Stimulated activated CD4-positive, alpha-beta T cell treated with anti-CD3 and anti-CD28 coated beads, Interleukin-15, amount 100 ng/mL, for 48 hours (primary cell): ENCODE results near the gene SERPINA6.
"Not testable (repeated sequence)": the region's sequence is repeated elsewhere in the genome, so short reads cannot be mapped to it uniquely, and the experiment has no call there.

Experiments used
- DNase-seq, 2 donors: peaks; one replicate each; pipeline ENCODE4 v3.0.0-alpha.2; 2020; ENCODE audit warnings: low read depth in 2 of 2

SERPINA6 gene

DNA sequence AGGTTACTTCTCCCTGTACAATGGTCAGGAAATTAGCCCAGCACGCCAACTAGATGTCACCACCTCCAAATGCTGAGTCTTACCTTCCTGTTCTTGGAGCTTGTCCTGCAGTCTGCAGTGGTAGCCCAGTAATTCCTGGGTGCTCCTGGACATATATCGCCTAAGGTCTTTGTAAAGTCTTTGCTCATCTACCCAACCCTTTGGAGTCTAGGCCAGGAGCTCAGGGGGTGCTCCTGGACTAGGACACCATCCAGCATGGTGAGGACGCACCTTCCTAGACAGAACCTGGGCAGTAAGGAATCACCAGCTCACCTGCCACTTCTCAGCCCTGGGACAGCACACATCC, 30.6 kb downstream of the SERPINA6 start:
- no peak for DNase-seq

DNA sequence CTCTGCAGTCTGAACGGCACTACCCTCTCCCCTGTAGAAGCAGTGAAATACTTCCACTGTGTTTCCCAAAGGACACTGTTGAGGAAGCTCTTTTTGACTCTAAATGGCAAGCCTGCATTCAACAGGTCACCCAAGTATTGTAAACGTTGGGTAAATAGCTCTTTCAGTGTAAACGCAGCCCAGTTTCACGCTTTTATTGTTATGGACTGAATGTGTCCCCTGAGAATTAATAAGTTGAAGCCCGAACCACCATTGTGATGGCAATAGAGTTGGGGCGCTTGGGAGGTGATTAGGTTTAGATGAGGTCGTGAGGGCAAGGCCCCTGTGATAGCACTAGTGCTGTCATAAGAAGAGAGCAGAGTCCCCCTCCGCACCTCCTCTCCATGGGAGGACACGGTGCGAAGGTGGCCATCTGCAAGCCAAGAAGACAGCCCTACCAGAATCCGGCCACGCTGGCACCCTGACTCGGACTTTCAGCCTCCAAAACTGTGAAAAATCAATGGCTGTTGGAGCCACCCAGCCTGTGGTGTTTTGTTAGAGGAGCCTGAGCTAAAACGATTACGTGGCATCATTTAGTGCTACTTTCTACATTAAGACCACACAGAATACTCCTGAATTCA, 31.1 kb downstream of the SERPINA6 start:
- no peak for DNase-seq

DNA sequence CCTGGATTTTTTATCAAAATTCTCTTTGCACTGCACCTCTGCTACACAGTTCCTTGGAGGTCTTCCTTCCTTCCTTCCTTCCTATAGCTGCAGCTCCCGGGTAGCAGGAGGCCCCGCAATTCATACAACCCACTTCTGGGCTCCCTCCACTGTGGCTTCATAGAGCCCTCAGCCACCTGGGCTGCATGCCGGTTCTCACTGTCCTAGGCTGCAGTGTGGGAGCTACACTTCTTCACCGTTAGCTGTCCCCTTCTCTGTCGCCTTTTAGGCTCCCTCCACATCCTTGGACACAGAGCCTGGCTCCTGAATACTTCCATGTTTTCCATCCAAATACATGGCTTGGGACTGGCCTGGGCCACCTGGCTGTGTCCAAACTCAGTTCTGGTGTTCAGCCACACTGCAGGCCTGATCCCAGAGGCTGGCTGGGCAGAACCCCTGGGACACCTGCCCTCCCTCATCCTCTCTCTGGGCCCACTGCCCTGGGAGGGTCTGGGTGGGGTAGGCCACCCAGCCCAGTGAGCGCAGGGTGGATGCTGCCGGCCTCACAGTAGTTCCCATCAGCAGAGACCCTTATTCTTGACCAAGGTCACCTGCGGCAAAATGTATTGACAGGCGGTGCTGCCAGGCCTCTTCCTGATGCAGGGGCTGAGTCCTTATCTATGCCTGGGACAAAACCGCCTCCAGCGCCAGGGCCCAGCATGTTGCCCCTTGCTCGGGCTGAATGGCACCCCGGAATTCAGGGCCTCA, 31.8 kb downstream of the SERPINA6 start:
- no peak for DNase-seq

DNA sequence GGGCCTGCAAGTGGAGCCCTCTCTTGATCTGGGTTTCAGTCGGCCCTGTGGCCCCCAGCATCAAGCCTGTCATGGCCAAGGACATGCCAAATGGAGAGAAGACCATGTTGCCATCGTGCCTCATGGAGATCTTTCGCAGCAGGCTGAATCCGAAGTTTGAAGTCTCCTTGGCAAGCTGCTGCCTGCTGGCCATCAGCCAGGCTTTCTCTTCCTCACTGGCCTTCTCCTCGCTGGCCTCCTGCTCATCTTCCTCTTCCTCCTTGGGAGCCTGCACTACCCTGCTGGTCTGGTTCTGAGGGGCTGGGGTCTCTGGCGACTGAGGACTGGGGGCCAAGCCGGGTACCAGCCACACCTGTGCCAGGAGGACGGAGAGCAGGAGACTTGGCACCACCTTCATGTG, 32.9 kb downstream of the SERPINA6 start:
- no peak for DNase-seq

DNA sequence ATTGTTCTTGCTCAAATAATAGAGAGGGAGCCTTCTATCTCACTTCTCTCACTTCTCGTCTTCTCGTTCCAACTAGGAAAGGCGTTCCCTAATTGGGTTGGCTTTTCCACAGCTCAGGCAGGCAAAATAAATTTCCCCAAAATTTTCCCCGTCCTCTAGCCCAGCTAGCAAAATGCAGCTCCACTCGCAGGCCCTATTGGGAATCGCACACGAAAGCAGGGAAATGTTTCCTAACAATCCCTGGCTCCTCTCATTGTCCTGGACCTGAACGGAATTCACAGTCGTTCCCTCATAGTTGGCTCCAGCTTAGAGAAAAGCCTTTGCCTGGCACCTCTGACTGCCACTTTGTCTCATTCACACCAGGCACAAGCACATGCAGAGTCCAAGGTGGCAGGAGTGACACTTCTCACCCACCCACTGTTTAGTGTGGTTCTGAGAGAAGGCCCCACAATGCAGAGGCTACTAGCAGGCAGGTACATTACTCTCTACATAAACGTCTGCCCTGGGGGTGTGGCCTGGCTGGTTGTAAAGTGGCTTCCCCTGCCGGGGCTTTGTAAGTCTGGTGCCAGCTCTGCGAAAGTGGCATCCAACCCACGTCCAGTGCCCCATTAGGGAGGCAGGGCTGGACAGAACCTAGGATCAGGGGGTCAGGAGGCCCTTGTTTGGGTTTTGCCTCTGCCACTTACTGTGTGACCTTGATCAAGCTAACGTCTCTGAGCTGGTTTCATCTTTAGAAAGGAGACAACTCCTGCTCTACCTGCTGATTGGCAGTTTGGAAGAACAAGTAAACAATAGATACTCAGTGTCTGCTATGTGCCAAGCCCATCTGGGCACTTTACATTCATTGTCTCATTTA, 34.3 kb downstream of the SERPINA6 start:
- no peak for DNase-seq

DNA sequence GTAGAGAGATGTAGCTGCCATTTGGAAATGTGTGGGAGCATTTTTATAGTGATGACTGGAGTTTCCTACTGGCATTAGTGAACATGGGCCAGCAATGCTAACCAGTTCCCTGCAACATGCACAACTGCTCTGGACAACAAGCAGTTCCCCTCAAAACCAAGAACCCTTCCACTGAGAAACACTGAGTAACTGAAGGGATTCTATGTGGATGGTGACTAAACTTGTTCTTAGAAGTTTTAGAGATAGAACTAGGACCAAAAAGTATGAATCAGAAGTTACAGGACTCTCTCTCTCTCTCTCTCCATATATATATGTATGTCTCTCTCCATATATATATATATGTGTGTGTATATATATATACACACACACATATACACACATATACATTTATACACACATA, 38.0 kb downstream of the SERPINA6 start:
- no peak for DNase-seq

DNA sequence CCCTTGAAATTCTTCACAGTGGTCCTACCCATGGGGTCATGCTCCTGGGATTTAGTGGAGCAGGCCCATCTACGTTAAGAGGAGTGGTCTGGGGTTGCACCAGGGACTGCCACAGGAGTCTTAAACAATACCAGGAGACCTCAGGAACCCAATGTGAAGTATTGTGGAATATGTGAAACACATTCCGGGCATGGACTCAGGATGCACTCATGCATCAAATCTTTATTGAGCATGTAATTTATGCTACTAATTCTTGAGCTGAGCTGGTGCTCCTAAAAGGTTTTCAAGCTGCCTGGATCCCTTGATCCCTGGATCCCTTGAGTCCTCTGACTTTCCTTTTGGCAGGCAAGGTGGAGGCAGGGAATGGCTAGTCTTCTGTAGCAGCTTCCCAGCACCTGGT, 38.9 kb downstream of the SERPINA6 start:
- DNase-seq: no peak

DNA sequence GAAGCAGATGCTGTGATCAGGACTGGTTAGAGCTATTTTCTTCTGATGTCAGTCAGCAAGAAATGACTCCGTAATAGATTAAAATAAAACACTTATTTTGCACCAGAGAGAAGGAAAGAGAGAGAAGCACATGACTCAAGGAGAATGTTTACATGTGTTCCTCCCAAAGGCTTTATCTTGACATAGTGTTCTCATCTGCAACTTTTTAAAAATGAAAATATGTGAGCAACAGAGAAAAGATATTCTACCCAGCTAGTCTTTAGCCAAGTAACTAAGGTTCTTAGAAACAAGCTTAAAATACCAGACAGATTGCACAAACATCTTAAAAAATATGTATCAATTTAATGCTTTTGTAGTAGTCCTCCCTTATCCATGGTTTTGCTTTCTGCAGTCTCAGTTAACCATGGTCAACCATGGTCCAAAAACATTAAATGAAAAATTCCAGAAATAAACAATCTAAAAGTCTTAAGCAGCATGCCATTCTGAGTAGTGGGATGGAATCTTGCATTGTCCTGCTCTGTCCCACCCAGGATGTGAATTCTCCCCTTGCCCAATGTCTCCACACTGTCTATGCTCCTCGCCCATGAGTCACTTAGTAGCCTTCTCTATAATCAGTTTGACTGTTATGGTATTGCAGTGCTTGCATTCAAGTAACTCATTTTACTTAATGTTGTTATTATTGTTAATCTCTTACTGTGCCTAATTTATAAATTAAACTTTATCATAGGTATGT, 40.0 kb downstream of the SERPINA6 start:
- DNase-seq: no peak

DNA sequence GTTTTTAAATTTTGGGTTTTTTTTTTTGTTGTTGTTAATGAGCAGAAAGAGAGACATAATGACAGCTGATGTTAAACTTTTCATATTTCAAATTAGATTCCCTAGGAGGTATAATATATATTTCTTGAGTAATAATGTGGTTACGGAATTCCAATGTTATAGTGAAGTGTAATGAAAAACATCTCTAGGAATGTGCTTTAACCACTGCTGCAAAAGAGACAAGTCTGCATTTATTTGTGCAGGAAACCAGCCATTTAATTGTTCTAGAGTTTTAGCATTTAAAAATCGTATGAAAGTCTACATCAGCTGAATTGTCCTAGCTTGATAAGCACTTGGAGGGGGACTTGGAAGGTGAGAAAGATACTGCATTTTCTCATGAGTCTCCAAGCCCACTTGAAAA, 44.4 kb downstream of the SERPINA6 start:
- DNase-seq: no peak

DNA sequence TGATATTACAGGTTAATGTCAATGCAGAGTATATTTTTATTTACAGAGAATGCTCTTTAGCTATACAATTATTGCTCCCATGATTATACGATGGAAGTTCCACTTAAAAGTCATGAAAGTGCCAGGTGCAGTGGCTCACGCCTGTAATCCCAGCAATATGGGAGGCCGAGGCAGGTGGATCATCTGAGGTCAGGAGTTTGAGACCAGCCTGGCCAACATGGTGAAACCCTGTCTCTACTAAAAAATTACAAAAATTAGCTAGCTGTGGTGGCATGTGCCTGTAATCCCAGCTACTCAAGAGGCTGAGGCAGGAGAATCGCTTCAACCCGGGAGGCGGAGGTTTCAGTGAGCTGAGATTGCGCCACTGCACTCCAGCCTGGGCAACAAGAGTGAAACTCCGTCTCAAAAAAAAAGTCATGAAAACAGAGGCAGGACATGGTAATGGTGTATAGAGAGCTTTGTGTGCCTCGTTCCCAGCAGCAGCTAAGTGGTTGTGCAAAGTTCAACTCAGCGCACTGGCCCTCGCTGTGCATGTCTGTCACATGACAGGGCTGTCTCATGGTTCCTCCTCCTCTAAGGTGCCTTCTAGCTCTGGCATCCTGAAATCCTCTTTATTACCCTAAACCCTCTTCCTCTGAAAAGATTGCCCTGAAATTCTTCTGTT, 46.1 kb downstream of the SERPINA6 start:
- DNase-seq: not testable (repeated sequence)

DNA sequence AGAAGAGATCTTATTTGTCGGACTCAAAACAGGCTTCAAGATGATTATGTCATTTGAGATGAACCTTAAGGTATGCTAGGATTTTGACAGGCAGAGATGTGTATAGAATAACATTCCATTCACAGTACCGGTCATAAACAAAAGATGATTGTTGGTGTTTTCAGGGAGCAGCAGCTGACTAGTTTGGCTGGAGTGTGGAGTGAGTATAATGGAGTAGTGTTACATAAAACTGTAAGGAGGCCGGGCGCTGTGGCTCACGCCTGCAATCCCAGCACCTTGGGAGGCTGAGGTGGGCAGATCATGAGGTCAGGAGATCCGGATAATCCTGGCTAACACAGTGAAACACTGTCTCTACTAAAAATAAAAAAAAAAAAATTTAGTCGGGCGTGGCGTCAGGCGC, 54.0 kb downstream of the SERPINA6 start:
- no peak for DNase-seq

DNA sequence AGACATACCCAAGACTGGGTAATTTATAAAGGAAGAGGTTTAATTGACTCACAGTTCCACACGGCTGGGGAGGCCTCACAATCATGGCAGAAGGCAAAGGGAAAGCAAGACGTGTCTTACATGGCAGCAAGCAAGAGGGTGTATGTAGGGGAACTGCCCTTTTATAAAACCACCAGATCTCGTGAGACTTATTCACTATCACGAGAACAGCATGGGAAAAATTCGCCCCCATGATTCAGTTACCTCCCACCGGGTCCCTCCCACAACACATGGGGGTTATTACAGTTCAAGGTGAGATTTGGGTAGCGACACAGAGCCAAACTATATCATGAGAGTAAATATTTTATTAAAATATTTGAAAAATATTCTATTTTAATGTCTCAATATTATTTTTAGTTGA, 54.6 kb downstream of the SERPINA6 start:
- DNase-seq: not testable (repeated sequence)

DNA sequence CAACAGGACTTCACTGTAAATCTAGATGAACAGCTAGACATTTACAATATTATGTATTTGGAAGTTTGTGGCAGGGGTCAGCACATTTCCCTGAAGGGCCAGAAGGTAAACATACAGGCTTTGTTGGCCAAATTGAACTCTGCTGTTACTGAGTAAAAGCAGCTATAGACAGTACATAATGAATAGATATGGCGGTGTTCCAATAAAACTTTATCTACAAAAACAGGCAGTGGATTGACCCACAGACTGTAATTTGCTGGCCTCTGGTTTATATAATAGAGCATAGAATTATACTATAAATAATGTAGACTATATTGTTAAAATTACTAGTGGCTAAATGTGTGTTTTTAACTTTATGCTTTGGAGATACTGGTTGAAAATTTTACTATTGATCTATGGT, 55.8 kb downstream of the SERPINA6 start:
- no peak for DNase-seq

DNA sequence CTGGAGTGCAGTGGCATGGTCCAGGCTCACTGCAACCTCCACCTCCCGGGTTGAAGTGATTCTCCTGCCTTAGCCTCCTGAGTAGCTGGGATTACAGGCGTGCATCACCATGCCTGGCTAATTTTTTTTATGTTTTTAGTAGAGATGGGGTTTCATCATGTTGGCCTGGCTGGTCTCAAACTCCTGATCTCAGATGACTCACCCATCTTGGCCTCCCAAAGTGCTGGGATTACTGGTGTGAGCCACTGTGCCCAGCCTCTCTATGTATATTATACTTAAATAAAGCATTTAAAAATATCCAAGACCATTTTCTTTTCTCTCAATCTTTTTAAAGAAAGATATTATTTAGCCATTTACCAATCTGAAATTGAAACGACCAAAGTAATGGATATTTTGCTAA, 58.9 kb downstream of the SERPINA6 start:
- DNase-seq: not testable (repeated sequence)
